ENCODE data around the gene TM9SF1. TPM values are rescaled to one million over a fixed set of nuclear protein-coding genes. Genes with fewer than 3 reads are reported as not detected.

The TM9SF1 gene
- polyA plus RNA-seq, 3 donors from 2014 or later: 31.0 to 60.5 (median 42.4) TPM

DNA sequence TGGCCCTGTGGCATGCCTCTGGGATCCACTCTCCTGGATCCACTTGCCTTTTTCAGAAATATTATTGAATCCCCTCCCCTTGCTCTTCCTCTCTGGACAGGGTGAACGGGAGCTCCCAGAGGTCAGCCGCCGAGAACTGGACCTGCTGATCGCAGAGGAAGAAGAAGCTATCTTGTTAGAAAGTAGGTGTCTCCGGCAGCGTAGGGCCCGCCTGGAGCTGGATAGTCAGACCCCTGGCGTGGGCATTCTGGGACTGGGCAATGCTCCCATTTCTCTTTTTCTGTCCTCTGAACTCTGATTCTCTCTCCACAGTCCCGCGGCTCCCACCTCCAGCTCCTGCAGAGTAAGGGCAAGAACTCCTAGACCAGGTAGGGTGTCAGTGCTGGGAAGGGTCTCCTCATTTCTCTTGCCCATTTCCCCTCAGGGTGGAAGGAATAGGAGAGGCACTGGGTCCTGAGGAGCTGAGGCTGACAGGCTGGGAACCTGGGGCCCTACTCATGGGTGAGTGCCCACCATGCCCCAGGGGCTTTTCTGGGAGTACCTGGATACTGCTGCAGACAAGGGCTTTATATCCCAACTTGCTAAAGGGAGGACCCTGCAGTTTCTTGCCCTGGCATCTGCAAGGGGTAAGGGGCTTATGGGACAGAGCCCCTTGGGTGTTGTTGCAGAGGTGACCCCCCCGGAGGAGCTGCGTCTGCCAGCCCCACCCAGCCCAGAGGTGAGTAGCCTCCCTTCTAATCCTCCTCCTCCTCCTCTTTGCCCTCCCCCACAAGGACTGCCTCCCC, 18.0 kb downstream of the TM9SF1 start:
- Mint-ChIP-seq H3K27me3 (ENCODE audit: low read depth in 3 of 3) (peaks cover 0 to 11% (median 6%) of the 10 kb centered on the region in 3 donors), H3K9me3 (peaks cover 0 to 1% (median 0%) of the 10 kb centered on the region in 6 donors), H3K4me3 (no peak overlapping the region), H3K36me3 (peaks cover 0 to 19% (median 4%) of the 10 kb centered on the region in 3 donors), H3K27ac (peak overlapping the region in 1 of 6 donors; percentile 76), H3K4me1 (peaks cover 4 to 11% of the 10 kb centered on the region in 2 donors)
- no peak for DNase-seq

DNA sequence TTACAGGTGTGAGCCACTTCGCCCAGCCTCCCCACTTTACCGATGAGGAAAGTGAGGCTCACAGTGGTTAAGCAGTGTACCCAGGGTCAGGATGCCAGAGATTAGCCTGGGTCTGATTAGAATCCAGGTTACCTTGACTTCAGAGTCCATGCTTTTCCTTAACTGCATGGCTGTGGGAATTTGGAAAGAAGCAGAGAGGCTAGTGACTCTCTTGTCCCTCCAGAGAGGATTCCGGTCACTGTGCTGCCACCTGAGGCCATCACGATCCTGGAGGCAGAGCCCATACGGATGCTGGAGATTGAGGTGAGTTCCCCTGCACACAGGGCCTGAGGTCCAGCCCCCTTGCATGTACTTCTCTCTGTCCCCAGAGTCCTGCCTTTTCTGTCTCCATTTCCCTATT, 18.6 kb downstream of the TM9SF1 start:
- H3K36me3 Mint-ChIP-seq: peaks cover 0 to 19% (median 4%) of the 10 kb centered on the region in 3 donors
- peaks cover under 1 to 10% (median 7%) of the 10 kb centered on the region in 3 donors for H3K27me3 Mint-ChIP-seq (ENCODE audit: low read depth in 3 of 3)
- peaks cover 0 to 1% (median 0%) of the 10 kb centered on the region in 6 donors for H3K9me3 Mint-ChIP-seq
- H3K27ac Mint-ChIP-seq: peak overlapping the region in 1 of 6 donors; percentile 76
- DNase-seq: no peak
- H3K4me3 Mint-ChIP-seq: no peak overlapping the region
- H3K4me1 Mint-ChIP-seq: peaks cover 10 to 17% of the 10 kb centered on the region in 2 donors

DNA sequence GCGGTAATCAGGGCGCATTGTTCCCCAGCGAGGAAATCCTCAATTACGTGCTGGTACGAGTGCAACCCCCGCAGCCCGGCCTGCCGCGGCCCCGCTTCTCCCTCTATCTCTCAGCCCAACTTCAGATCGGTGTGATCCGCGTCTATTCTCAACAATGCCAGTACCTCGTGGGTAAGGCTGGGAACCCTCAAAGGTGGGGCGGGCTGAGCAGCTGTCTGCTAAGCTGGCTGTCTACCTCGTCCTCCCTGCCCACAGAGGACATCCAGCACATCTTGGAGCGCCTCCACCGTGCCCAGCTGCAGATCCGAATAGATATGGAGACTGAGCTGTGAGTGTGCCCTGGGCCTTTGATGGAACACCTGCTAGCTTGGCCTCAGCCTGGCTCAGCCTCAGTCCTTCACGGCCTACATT, 22.4 kb downstream of the TM9SF1 start:
- peaks cover 0 to 1% (median 0%) of the 10 kb centered on the region in 6 donors for H3K9me3 Mint-ChIP-seq
- H3K4me3 Mint-ChIP-seq: peak overlapping the region; percentile 27 to 69 (median 56)
- peaks cover 7 to 15% (median 15%) of the 10 kb centered on the region in 3 donors for H3K36me3 Mint-ChIP-seq
- H3K27ac Mint-ChIP-seq: peak overlapping the region in 3 of 6 donors; percentile 47 to 73 (median 49)
- no peak for DNase-seq
- H3K4me1 Mint-ChIP-seq: peaks cover 21 to 31% of the 10 kb centered on the region in 2 donors
- H3K27me3 Mint-ChIP-seq (ENCODE audit: low read depth in 3 of 3): peaks cover 7 to 9% (median 8%) of the 10 kb centered on the region in 3 donors

DNA sequence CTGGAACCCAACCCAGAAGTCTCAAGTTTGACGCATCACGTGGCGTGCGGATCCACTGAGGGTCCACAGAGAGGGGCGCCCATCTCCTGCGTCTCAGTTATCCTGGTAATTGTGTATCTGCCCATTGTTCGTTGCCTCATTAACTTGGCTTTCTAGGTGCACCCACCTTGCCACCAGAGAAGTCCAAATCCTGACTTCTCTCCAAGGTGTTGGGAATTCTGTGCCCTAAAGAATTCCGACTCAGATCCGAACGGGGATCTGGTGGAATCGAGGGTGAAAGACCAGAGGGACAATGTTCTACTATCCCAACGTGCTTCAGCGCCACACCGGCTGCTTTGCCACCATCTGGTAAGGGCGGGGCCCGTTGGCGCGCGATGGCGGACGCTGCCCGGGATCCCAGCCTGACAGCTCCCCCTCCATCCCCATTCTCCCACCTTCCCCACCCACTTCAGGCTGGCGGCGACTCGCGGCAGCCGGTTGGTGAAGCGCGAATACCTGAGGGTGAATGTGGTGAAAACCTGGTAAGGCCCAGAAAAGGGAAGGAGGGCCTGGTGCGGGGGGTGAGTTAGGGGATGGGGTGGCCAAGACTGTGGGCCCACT, 22.9 kb downstream of the TM9SF1 start:
- Mint-ChIP-seq H3K9me3 (peaks cover 0 to 1% (median 0%) of the 10 kb centered on the region in 6 donors), H3K27ac (peak overlapping the region in 5 of 6 donors; percentile 26 to 85 (median 51)), H3K27me3 (ENCODE audit: low read depth in 3 of 3) (peaks cover 7 to 10% (median 9%) of the 10 kb centered on the region in 3 donors), H3K36me3 (peaks cover 11 to 20% (median 18%) of the 10 kb centered on the region in 3 donors), H3K4me3 (peak overlapping the region; percentile 88 to 95 (median 93)), H3K4me1 (peaks cover 23 to 31% of the 10 kb centered on the region in 2 donors)
- DNase-seq: no peak

DNA sequence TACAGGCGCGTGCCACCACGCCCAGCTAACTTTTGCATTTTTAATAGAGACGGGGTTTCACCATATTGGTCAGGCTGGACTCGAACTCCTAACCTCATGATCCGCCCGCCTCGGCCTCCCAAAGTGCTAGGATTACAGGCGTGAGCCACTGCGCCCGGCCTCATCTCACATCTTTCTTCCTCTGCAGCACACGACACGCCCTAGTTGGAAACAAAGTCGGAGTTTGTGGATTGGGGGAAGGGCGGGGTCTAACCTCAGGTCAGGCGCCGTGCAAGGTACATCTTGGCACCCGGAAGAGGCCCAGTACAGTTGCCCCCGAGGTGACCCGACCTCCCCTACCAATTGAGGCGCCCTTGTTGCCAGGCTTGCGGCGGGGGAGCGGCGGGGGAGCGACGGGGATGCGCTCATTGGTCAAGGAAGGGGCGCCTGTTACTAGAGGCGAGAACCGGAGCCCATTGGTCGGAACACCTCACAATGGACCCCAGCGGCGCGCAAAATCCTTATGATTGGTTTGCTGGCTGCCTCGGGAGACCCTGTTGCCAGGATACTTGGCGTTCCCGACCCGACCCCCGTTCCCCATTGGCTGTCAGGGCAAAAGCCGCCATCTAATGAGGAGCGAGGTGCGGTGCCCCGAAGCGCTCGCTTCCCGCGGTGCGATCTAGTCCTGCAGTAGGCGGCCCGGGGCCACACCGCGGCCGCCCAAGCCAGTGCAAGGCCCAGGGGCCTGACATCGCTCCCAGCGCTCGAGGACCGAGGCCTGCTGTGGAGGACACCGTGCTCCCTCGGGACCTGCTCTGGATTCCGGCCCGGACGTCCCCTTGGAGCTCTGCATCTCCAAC, 23.6 kb downstream of the TM9SF1 start, which contains the start of gene REC8:
Gene REC8 (plus strand): TSS at position 659 of the 839 bp plus-strand sequence. CDS start 473 bp downstream, outside the sequence.
- H3K36me3 Mint-ChIP-seq: peaks cover 12 to 25% (median 24%) of the 10 kb centered on the region in 3 donors
- H3K4me3 Mint-ChIP-seq: peak within 1 kb of the TSS; percentile 88 to 95 (median 93)
- peak; percentile 82 to 85 (median 84) for DNase-seq
- peaks cover 0 to 1% (median 0%) of the 10 kb centered on the region in 6 donors for H3K9me3 Mint-ChIP-seq
- H3K27ac Mint-ChIP-seq: peak within 1 kb of the TSS; percentile 84 to 97 (median 88)
- peaks cover 6 to 13% (median 7%) of the 10 kb centered on the region in 3 donors for H3K27me3 Mint-ChIP-seq (ENCODE audit: low read depth in 3 of 3)
- H3K4me1 Mint-ChIP-seq: peaks cover 23 to 31% of the 10 kb centered on the region in 2 donors

DNA sequence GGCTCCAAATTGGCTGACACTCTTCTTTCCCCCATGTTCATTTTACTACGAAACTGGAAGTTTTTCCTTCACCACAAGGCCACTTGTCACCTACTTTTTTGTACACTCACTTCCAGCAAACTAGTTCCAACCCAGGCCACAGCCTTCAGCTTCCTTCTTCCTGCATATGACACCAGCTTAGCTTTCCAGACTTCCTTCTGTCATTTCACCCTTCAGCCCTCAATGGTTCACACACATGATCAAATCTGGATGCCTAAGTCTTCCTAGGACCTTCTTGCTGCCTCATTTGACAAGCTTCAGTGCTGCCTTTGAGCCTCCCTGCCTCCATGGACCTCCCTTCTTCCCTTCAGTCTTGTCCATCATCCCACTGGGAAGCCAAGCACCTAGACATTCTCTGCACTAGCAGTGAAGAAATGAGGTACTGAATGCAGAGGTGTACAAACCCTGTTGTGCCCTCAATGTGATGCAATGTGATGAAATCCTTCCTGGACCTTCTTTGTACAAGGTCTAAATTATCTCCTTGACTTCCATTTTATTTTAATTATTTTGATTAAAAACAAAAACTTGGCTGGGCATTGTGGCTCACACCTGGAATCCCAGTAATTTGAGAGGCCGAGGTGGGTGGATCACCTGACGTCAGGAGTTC, 27.6 kb downstream of the TM9SF1 start:
- Mint-ChIP-seq H3K4me3 (no peak overlapping the region), H3K4me1 (peaks cover 45 to 53% of the 10 kb centered on the region in 2 donors), H3K9me3 (no peaks in the 10 kb centered on the region), H3K27ac (peak overlapping the region in 5 of 6 donors; percentile 19 to 88 (median 66)), H3K27me3 (ENCODE audit: low read depth in 3 of 3) (peaks cover 3 to 19% (median 4%) of the 10 kb centered on the region in 3 donors), H3K36me3 (peaks cover 30 to 44% (median 37%) of the 10 kb centered on the region in 3 donors)
- DNase-seq: no peak

DNA sequence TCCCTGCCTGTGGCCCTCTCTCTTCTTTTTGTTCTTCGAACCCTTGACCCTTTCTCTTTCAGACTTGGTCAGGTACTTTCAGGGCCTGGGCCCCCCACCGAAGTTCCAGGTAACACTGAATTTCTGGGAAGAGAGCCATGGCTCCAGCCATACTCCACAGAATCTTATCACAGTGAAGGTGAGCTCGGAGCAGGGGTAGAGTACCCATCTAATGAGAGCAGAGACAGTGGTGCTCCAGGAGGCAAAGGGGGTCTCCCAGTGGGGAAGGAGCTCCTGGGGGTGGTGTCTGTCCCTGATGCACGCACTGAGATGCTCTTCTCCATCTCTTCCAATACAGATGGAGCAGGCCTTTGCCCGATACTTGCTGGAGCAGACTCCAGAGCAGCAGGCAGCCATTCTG, 29.5 kb downstream of the TM9SF1 start:
- no peak for DNase-seq
- H3K36me3 Mint-ChIP-seq: peaks cover 36 to 48% (median 42%) of the 10 kb centered on the region in 3 donors
- peak overlapping the region in 3 of 6 donors; percentile 56 to 71 (median 67) for H3K27ac Mint-ChIP-seq
- no peaks in the 10 kb centered on the region for H3K9me3 Mint-ChIP-seq
- H3K27me3 Mint-ChIP-seq (ENCODE audit: low read depth in 3 of 3): peaks cover 5 to 21% (median 6%) of the 10 kb centered on the region in 3 donors
- H3K4me1 Mint-ChIP-seq: peaks cover 49 to 53% of the 10 kb centered on the region in 2 donors
- H3K4me3 Mint-ChIP-seq: no peak overlapping the region

DNA sequence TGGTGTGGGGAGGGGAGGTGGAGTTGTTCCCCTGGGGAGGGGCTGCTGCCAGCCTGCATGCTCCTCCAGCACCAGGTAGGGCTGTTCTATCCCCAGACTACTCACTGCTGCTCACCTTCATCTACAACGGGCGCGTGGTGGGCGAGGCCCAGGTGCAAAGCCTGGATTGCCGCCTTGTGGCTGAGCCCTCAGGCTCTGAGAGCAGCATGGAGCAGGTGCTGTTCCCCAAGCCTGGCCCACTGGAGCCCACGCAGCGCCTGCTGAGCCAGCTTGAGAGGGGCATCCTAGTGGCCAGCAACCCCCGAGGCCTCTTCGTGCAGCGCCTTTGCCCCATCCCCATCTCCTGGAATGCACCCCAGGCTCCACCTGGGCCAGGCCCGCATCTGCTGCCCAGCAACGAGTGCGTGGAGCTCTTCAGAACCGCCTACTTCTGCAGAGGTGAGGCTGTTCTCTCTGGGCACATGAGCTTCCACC, 30.7 kb downstream of the TM9SF1 start:
- H3K27me3 Mint-ChIP-seq (ENCODE audit: low read depth in 3 of 3): peaks cover 6 to 19% (median 7%) of the 10 kb centered on the region in 3 donors
- no peaks in the 10 kb centered on the region for H3K9me3 Mint-ChIP-seq
- no peak for DNase-seq
- H3K27ac Mint-ChIP-seq: peak overlapping the region in 5 of 6 donors; percentile 40 to 99 (median 67)
- peaks cover 52 to 55% of the 10 kb centered on the region in 2 donors for H3K4me1 Mint-ChIP-seq
- peak overlapping the region in 1 of 5 donors; percentile 41 for H3K4me3 Mint-ChIP-seq
- H3K36me3 Mint-ChIP-seq: peaks cover 39 to 46% (median 41%) of the 10 kb centered on the region in 3 donors

DNA sequence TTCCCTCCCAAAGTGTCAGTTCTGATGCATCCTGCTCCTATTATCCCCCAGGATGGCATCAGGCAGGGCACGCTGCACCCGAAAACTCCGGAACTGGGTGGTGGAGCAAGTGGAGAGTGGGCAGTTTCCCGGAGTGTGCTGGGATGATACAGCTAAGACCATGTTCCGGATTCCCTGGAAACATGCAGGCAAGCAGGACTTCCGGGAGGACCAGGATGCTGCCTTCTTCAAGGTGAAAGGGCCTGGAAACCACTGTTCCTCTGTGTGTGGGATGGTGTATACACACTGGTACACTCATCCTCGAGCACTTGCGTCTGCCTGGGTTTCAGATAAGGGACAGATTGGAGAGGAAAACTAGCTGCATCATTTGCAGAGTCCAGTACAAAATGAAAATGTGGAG, 33.1 kb downstream of the TM9SF1 start:
- peaks cover 6 to 16% (median 7%) of the 10 kb centered on the region in 3 donors for H3K27me3 Mint-ChIP-seq (ENCODE audit: low read depth in 3 of 3)
- no peak for DNase-seq
- H3K4me1 Mint-ChIP-seq: peaks cover 47 to 55% of the 10 kb centered on the region in 2 donors
- H3K4me3 Mint-ChIP-seq: peak overlapping the region; percentile 98 to 100 (median 98)
- peak overlapping the region; percentile 97 to 100 (median 98) for H3K27ac Mint-ChIP-seq
- H3K36me3 Mint-ChIP-seq: peaks cover 28 to 47% (median 29%) of the 10 kb centered on the region in 3 donors
- no peaks in the 10 kb centered on the region for H3K9me3 Mint-ChIP-seq

DNA sequence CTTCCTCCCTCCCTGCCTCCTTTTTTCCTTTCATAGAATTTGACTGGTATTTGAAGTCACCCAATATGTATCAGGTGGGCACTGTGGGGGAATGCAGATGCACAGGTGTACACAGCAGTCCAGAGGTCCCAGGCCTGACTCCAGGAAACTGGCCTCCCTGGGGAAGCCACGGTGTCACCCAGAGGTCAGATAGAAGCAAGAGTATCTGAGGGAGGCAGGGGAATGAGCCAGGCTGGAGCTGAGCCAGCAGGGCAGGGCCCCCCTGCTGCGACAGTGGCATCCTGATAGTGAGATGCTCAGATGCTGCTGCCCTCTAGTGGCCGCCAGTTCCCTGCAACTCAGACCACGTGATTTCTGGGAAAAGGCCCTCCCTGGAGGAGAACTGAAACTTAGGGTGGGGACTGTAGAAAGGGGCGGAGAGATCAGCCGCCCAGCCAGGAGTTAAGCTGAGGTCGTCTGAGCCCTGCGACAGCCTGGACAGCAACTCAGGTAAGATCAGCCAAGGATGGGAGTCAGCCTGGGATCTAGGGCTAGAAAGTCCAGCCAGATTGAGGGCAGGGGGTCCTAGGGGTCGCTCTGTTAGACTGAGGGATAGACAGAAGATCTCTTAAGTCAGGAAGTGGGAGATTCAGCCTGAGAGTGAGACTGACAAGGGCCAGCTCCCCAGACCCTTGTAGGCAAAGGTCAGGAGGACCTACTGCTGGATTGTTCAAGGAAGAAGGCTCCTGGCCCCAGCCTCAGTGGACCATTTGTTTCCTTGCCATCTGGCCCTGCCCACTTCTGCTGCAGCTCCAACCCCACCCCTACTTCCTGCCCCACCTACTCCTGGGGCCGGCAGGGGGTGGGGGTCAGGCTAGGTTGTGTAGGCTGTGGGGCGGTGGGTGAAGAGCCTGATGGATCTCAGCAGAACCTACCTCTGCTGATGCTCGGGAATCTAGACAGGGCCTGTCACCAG, 34.1 kb downstream of the TM9SF1 start, which contains the start of gene IRF9:
Gene IRF9 (plus strand): TSS at position 416 of the 955 bp plus-strand sequence. CDS start 880 bp downstream, outside the sequence.
- Mint-ChIP-seq H3K27me3 (ENCODE audit: low read depth in 3 of 3) (peaks cover 6 to 14% (median 7%) of the 10 kb centered on the region in 3 donors), H3K27ac (peak within 1 kb of the TSS; percentile 97 to 100 (median 98)), H3K4me3 (peak within 1 kb of the TSS; percentile 98 to 100 (median 98)), H3K36me3 (peaks cover 28 to 43% (median 31%) of the 10 kb centered on the region in 3 donors), H3K4me1 (peaks cover 47 to 55% of the 10 kb centered on the region in 2 donors), H3K9me3 (no peaks in the 10 kb centered on the region)
- peak; percentile 94 to 95 (median 95) for DNase-seq

DNA sequence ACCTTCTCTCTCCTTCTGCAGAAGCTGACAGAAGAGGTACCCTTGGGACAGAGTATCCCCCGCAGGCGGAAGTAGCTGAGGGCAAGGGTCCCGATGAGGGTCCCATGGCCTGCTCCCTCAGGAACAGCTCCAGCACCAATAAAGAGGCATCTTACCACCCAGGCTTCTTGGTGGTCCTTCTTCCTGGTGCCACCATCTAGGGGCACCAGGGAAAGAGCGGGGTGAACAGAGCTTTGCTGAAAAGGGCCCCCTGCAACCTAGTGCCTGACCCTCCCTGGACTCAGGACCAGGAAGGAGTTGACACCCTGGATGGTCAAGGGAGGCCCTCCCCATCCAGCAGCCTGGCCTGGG, 34.8 kb downstream of the TM9SF1 start:
- Mint-ChIP-seq H3K9me3 (no peaks in the 10 kb centered on the region), H3K4me1 (peaks cover 46 to 50% of the 10 kb centered on the region in 2 donors), H3K27ac (peak overlapping the region; percentile 97 to 100 (median 98)), H3K36me3 (peaks cover 30 to 47% (median 35%) of the 10 kb centered on the region in 3 donors), H3K4me3 (peak overlapping the region in 2 of 5 donors; percentile 28 to 34), H3K27me3 (ENCODE audit: low read depth in 3 of 3) (peaks cover 6 to 14% (median 7%) of the 10 kb centered on the region in 3 donors)
- DNase-seq: no peak

Data from immature natural killer cell (primary cell).